Astrocyte of the cerebellum (primary cell): ENCODE data around the gene HIPK2.
A peak's percentile ranks its signal among the peaks of the same experiment; 100 is the strongest.

ENCODE experiments used
- DNase-seq: peaks from one replicate; pipeline ENCODE4 v3.0.0-alpha.2; 2011; ENCODE audit warnings: low read depth
- H3K4me3 ChIP-seq: 2 replicates; pipeline ENCODE4 v1.5.1; 2011; ENCODE audit warnings: mild to moderate bottlenecking, low read depth, low read length, moderate library complexity
- CTCF ChIP-seq: IDR thresholded peaks from 2 replicates; pipeline ENCODE4 v1.5.1; 2012; ENCODE audit warnings: low read length, low read depth, moderate library complexity, mild to moderate bottlenecking; ENCODE audit errors: missing control alignments
- in situ Hi-C: cut with HindIII; loops from 2 replicates; pipeline ENCODE4 v1.10.0; 2017; ENCODE audit warnings: low sequenced_read_pairs

Gene HIPK2

GRCh38 chr7:139661903-139662302 lies 115.9 kb downstream of the HIPK2 start:
- in situ Hi-C loops = no loop called here

GRCh38 chr7:139661043-139661440 lies 116.8 kb downstream of the HIPK2 start:
- TF ChIP-seq CTCF = no peak
- in situ Hi-C loops = no loop called here

More at GRCh38 chr7:139661903-139662302, 115.9 kb downstream of the HIPK2 start:
- no peak overlapping the region for H3K4me3 ChIP-seq
- no peak for TF ChIP-seq CTCF
- DNase-seq = no peak

GRCh38 chr7:139660317-139661042 lies 117.3 kb downstream of the HIPK2 start:
- TF ChIP-seq CTCF = no peak
- in situ Hi-C loops = no loop called here
- DNase-seq = peak; percentile 41
- no peak overlapping the region for H3K4me3 ChIP-seq

More at GRCh38 chr7:139661043-139661440, 116.8 kb downstream of the HIPK2 start:
- H3K4me3 ChIP-seq = no peak overlapping the region
- DNase-seq = no peak

GRCh38 chr7:139659922-139660316 lies 117.9 kb downstream of the HIPK2 start:
- TF ChIP-seq CTCF = no peak
- H3K4me3 ChIP-seq = no peak overlapping the region
- DNase-seq = no peak
- in situ Hi-C loops = no loop called here

- in situ Hi-C loops = no loop called here
- no peak for DNase-seq
- no peak overlapping the region for H3K4me3 ChIP-seq
- TF ChIP-seq CTCF = no peak
Observed at GRCh38 chr7:139658908-139659675, 118.7 kb downstream of the HIPK2 start.

- DNase-seq = no peak
- in situ Hi-C loops = no loop called here
- TF ChIP-seq CTCF = no peak
- H3K4me3 ChIP-seq = no peak overlapping the region
Observed at GRCh38 chr7:139658296-139658695, 119.5 kb downstream of the HIPK2 start.
